ENCODE data around the gene OR1I1. TPM values are rescaled to one million over a fixed set of nuclear protein-coding genes. Genes with fewer than 3 reads are reported as not detected.

OR1I1 gene
- total RNA-seq, 1 donor from 2014 or later, result not detected

DNA sequence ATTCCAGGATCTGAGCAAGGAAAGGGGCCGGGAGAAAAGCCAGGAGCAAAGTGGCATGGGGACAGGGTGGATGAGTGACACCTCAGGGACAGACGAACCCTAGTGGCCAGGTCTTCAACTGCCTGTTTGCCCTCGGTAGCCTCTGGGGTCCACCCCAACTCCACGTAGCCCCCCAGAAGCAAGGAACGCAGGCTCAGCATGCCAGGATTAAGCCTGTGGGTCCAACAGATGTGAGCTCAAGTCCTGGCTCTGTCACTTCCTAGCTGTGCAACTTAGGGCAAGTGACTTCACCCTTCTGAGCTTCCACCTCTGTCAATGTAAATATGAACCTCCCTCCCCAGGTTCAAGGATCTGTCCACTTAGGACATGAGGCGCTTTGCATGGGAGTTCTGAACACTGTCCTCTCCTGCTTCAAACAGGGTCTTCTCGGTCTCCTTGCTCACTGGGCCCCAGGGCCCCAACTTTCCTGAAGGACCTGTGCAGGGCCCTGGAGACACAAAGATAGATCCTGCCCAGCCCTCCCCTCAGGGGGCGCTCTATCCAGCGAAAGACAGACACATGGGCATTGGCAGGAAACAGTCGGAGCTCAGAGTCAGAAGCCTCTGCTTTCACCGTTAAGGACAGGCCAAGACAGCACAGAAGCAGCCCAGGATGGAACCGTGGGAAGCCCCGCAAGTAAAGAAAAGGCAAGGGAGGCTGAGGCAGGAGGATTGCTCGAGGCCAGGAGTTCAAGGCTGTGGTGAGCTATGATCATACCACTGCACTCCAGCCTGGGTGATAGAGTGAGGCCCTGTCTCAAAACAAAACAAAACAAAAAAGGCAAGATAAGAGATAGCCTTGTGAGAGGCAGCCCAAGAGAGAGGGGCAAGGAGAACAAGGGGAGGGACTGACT is 38.4 kb downstream of the OR1I1 start:
- no peaks in the 10 kb centered on the region for H3K9me3 Mint-ChIP-seq (ENCODE audit: unreplicated experiment)
- H3K27me3 Mint-ChIP-seq (ENCODE audit: unreplicated experiment), result peaks cover 27% of the 10 kb centered on the region
- TF ChIP-seq, protein P1, sequence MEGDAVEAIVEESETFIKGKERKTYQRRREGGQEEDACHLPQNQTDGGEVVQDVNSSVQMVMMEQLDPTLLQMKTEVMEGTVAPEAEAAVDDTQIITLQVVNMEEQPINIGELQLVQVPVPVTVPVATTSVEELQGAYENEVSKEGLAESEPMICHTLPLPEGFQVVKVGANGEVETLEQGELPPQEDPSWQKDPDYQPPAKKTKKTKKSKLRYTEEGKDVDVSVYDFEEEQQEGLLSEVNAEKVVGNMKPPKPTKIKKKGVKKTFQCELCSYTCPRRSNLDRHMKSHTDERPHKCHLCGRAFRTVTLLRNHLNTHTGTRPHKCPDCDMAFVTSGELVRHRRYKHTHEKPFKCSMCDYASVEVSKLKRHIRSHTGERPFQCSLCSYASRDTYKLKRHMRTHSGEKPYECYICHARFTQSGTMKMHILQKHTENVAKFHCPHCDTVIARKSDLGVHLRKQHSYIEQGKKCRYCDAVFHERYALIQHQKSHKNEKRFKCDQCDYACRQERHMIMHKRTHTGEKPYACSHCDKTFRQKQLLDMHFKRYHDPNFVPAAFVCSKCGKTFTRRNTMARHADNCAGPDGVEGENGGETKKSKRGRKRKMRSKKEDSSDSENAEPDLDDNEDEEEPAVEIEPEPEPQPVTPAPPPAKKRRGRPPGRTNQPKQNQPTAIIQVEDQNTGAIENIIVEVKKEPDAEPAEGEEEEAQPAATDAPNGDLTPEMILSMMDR (IDR thresholded peaks at IDR 0.05; ENCODE audit: unreplicated experiment), result no peak
- H3K27ac Mint-ChIP-seq (ENCODE audit: unreplicated experiment), result peak overlapping the region; percentile 23
- no peak for DNase-seq (ENCODE audit: low spot score)
- peaks cover 33% of the 10 kb centered on the region for H3K4me1 Mint-ChIP-seq (ENCODE audit: unreplicated experiment)
- peak overlapping the region; percentile 16 for H3K4me3 Mint-ChIP-seq (ENCODE audit: unreplicated experiment)
- peaks cover 49% of the 10 kb centered on the region for H3K36me3 Mint-ChIP-seq (ENCODE audit: low read depth, unreplicated experiment)

DNA sequence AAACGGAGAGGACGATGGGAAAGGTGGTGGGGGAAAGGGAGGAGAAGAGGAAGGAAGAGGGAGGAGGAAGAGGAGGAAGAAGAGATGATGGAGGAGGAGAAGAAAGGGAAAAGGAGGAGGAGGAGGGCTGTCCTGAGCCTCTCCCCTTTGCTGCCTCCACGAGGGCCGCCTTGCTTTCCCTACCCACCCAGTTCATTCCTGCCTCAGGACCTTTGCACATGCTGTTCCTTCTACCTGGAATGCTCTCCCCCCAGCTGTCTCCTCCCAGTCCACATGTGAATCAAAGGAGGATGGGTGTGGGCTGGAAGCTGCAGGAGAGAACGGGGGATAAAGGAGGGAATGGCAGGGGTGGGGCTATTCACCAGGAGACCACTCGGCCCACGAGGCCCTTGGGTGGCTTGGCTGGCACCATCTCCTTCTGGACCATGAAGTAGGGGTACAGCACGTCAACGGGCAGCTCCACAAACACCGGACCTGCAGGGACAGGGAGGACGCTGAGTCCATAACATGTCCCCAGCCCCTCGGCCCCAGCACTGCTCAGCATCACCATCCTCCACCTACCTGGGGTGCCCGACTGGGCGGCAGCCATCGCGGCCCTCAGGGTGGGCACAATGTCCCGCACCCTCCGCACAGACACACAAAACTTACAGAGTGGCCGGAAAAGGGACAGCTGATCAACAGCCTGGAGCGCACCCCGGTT is 40.5 kb downstream of the OR1I1 start:
- TF ChIP-seq, protein P1 (IDR thresholded peaks at IDR 0.05; ENCODE audit: unreplicated experiment), result no peak
- H3K4me3 Mint-ChIP-seq (ENCODE audit: unreplicated experiment), result no peak overlapping the region
- H3K4me1 Mint-ChIP-seq (ENCODE audit: unreplicated experiment), result peaks cover 16% of the 10 kb centered on the region
- no peaks in the 10 kb centered on the region for H3K9me3 Mint-ChIP-seq (ENCODE audit: unreplicated experiment)
- no peak overlapping the region for H3K27ac Mint-ChIP-seq (ENCODE audit: unreplicated experiment)
- no peak for DNase-seq (ENCODE audit: low spot score)
- peaks cover 16% of the 10 kb centered on the region for H3K27me3 Mint-ChIP-seq (ENCODE audit: unreplicated experiment)
- peaks cover 37% of the 10 kb centered on the region for H3K36me3 Mint-ChIP-seq (ENCODE audit: low read depth, unreplicated experiment)

DNA sequence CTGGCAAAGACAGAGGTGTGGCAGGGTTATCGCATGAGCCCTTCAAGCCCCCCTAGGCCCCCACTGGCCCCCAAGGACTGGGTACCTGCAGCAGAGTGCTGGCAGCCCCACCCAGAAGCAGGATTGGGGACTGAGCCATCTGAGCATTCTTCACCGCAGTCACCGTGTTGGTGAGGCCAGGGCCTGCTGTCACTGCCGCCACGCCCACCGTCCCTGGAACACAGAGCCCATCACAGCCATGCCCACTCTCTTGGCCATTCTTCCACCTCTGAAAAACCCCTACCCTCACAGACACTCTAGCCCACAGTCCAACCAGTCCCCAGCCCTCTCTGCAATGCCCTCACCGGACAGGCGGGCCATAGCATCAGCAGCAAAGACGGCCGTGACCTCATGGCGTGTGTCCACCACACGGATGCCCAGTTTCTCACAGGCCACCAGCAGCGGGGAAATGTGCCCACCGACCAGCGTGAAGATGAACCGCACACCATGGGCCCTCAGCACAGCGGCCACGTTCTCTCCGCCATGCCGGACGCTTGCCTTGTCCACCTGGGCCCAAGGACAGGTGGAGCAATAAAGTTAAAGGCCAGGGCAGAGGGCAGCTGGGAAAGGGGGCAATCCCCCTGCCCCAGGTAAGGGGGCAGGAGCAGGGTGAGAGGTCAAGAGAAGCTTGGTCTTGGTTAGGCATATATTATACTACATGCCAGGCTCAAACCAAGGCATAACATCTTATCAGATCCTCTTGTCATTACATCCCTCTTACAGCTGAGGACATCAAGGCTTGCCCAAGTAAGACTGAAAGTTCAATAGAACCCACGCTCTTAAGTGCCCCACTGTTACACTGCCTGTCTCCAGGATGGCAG is 41.2 kb downstream of the OR1I1 start:
- no peak for DNase-seq (ENCODE audit: low spot score)
- Mint-ChIP-seq H3K4me1 (ENCODE audit: unreplicated experiment) (peaks cover 12% of the 10 kb centered on the region), H3K4me3 (ENCODE audit: unreplicated experiment) (no peak overlapping the region), H3K27ac (ENCODE audit: unreplicated experiment) (no peak overlapping the region), H3K9me3 (ENCODE audit: unreplicated experiment) (no peaks in the 10 kb centered on the region), H3K36me3 (ENCODE audit: low read depth, unreplicated experiment) (peaks cover 29% of the 10 kb centered on the region), H3K27me3 (ENCODE audit: unreplicated experiment) (peaks cover 9% of the 10 kb centered on the region)
- TF ChIP-seq, protein P1 (IDR thresholded peaks at IDR 0.05; ENCODE audit: unreplicated experiment), result no peak

DNA sequence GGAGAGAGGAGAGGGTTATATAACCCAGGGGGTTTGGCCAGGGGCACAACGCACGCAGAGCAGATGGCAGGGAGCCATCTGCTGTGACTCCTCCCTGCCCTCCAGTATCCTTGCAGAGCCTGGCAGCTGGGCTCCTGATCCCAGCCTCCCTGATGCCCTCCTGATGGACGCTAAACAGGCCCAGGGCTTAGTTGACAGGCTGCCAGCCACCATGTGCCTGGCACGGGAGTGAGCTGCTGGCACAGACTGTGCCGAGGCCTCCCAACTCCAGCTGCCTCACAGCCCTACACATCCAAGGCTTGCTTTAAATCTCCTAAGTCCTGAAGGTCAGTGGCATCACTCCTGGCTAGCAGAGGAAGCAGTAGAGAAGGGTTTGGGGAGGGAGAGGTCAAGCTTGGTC is 41.9 kb downstream of the OR1I1 start:
- H3K4me3 Mint-ChIP-seq (ENCODE audit: unreplicated experiment), result peak overlapping the region; percentile 100
- H3K27me3 Mint-ChIP-seq (ENCODE audit: unreplicated experiment), result peaks cover 6% of the 10 kb centered on the region
- H3K27ac Mint-ChIP-seq (ENCODE audit: unreplicated experiment), result no peak overlapping the region
- TF ChIP-seq, protein P1 (IDR thresholded peaks at IDR 0.05; ENCODE audit: unreplicated experiment), result no peak
- no peak for DNase-seq (ENCODE audit: low spot score)
- peaks cover 23% of the 10 kb centered on the region for H3K36me3 Mint-ChIP-seq (ENCODE audit: low read depth, unreplicated experiment)
- no peaks in the 10 kb centered on the region for H3K9me3 Mint-ChIP-seq (ENCODE audit: unreplicated experiment)
- H3K4me1 Mint-ChIP-seq (ENCODE audit: unreplicated experiment), result peaks cover 12% of the 10 kb centered on the region
